B cell (primary cell): ENCODE data around the gene PLCXD3.

Source experiments
- EZH2 ChIP-seq: IDR thresholded peaks from 2 replicates; pipeline ENCODE4 v1.6.1; 2012; ENCODE audit warnings: borderline replicate concordance, low read depth, mild to moderate bottlenecking, moderate library complexity, low read length; ENCODE audit not compliant: insufficient read depth, poor library complexity, severe bottlenecking
- TF ChIP-seq, protein P1 (sequence below): fragments of 200-600 bp; IDR thresholded peaks from one replicate; pipeline ENCODE4 v1.8.0; 2022; ENCODE audit warnings: antibody characterized with exemption, mild to moderate bottlenecking

- TF ChIP-seq, protein P1, sequence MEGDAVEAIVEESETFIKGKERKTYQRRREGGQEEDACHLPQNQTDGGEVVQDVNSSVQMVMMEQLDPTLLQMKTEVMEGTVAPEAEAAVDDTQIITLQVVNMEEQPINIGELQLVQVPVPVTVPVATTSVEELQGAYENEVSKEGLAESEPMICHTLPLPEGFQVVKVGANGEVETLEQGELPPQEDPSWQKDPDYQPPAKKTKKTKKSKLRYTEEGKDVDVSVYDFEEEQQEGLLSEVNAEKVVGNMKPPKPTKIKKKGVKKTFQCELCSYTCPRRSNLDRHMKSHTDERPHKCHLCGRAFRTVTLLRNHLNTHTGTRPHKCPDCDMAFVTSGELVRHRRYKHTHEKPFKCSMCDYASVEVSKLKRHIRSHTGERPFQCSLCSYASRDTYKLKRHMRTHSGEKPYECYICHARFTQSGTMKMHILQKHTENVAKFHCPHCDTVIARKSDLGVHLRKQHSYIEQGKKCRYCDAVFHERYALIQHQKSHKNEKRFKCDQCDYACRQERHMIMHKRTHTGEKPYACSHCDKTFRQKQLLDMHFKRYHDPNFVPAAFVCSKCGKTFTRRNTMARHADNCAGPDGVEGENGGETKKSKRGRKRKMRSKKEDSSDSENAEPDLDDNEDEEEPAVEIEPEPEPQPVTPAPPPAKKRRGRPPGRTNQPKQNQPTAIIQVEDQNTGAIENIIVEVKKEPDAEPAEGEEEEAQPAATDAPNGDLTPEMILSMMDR, result no peak
- TF ChIP-seq EZH2, result no peak
These were observed 219.6 kb downstream of the PLCXD3 start for GRCh38 chr5:41290810-41291209.
